GM19468 (cell line): ENCODE measurements around the gene ZIC2.
"Not testable (repeated sequence)": the region's sequence is repeated elsewhere in the genome, so short reads cannot be mapped to it uniquely, and the experiment has no call there.

Experiments
- ATAC-seq: cut with Tn5 transposase; IDR thresholded peaks from one replicate; pipeline ENCODE4 v1.9.1; 2021; ENCODE audit warnings: mild to moderate bottlenecking, moderate library complexity, moderate number of reproducible peaks; ENCODE audit not compliant: unreplicated experiment; ENCODE audit errors: extremely low read depth

Gene ZIC2

GRCh38 chr13:99981735-99982035 is at the start of gene ZIC2:
Gene ZIC2, plus strand, starts transcription at chr13:99981784. Its CDS starts 281 bp downstream, at chr13:99982065.
- no peak for ATAC-seq

GRCh38 chr13:99932912-99933311 is 48.7 kb upstream of the ZIC2 start:
- ATAC-seq: no peak

GRCh38 chr13:99935772-99936171 is 45.8 kb upstream of the ZIC2 start:
- no peak for ATAC-seq

DNA sequence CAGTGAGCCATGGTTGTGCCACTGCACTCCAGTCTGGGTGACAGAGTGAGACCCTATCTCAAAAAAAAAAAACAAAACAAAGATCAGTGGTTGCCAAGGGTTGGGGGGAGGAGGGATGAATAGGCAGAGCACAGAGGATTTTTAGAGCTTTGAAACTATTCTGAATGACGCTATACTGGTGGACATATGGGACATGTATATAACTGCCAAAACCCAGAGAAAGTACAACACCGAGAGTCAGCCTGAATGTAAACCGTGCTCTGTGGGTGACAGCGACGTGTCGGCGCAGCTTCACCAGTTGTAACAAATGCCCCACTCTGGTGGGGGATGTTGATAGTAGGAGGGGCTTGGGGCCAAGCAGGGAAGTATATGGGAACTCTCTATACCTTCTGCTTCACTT is 42.9 kb upstream of the ZIC2 start:
- ATAC-seq: no peak

GRCh38 chr13:99941086-99941485 is 40.5 kb upstream of the ZIC2 start:
- no peak for ATAC-seq

DNA sequence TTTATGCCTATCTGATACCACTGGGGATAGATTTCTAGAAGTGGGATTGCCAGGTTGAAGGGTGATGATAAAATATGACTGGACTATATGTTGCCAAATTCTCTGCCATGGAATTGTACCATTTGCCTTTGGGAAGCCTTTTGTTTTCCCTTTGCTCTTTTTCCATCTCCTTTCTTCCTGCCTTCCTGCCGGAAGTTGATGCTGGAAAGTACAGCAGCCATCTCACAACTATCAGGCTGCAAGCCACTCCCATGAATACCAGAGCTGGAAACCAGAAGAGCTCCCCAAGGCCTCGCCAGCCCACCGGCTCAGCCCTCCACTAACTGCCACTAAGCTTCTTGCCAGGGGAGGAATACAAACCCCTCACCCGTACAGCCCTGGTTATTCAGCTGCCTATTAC is 39.7 kb upstream of the ZIC2 start:
- ATAC-seq: no peak

- ATAC-seq: no peak
These were observed 37.5 kb upstream of the ZIC2 start for GRCh38 chr13:99944102-99944501.

DNA sequence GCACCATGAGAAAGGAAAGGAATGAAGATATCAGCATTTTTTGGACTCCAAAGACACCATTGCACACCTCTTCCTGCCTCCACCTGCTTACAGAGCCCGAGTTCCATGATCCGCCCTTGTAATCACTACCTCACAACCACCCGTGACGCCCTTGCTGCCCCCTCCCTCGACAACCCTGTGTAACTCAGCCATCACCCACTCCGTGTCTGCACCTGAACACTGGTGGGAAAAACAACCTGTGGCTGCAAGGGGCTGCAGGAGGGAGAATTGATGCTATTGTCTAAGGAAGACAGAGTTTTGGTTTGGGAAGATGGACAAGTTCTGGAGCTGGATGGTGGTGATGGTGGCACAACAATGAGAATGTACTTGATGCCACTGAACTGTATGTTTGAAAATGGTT is 37.0 kb upstream of the ZIC2 start:
- ATAC-seq: no peak

- ATAC-seq: not testable (repeated sequence)
These were observed 36.1 kb upstream of the ZIC2 start for GRCh38 chr13:99945515-99945914.

GRCh38 chr13:99947666-99948065 is 33.9 kb upstream of the ZIC2 start:
- no peak for ATAC-seq

- no peak for ATAC-seq
These were observed 33.2 kb upstream of the ZIC2 start for GRCh38 chr13:99948411-99948810.

GRCh38 chr13:99948907-99949678 is 32.5 kb upstream of the ZIC2 start:
- no peak for ATAC-seq

- no peak for ATAC-seq
These were observed 31.7 kb upstream of the ZIC2 start for GRCh38 chr13:99949679-99950413.

- ATAC-seq: not testable (repeated sequence)
These were observed 29.9 kb upstream of the ZIC2 start for GRCh38 chr13:99951666-99952065.

GRCh38 chr13:99953138-99953755 is 28.3 kb upstream of the ZIC2 start:
- ATAC-seq: no peak

DNA sequence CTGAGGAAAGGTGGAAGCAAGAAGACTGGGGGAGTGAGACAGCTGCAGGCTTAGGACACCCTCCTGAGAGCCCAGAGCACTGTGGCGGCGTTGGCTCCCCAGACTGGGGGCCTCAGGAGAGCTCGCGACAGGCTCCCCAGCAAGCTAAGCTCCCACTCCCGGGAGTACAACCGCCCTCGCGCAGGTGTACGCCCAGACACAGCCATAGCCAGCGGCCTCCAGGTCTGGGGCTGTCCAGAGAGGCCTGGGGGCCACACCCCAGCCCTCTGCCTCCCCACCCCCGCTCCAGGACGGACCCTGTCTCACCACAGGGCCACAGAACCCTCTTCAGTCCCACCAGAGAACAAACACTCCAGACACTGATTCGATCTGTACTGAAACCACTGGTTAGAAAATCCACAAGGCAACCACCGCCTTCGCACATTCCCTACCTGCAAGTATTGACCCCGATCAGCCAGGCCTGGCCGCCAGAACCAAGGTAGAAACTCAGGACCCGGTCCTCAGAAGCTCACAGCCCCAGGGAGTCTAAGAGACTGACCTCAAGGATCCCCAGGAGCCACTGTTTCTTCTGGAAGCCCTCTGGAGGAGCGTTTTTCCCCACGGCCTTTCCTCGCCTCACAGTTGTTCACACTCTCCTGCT is 26.4 kb upstream of the ZIC2 start:
- no peak for ATAC-seq

- ATAC-seq: no peak
These were observed 25.7 kb upstream of the ZIC2 start for GRCh38 chr13:99955747-99956472.

DNA sequence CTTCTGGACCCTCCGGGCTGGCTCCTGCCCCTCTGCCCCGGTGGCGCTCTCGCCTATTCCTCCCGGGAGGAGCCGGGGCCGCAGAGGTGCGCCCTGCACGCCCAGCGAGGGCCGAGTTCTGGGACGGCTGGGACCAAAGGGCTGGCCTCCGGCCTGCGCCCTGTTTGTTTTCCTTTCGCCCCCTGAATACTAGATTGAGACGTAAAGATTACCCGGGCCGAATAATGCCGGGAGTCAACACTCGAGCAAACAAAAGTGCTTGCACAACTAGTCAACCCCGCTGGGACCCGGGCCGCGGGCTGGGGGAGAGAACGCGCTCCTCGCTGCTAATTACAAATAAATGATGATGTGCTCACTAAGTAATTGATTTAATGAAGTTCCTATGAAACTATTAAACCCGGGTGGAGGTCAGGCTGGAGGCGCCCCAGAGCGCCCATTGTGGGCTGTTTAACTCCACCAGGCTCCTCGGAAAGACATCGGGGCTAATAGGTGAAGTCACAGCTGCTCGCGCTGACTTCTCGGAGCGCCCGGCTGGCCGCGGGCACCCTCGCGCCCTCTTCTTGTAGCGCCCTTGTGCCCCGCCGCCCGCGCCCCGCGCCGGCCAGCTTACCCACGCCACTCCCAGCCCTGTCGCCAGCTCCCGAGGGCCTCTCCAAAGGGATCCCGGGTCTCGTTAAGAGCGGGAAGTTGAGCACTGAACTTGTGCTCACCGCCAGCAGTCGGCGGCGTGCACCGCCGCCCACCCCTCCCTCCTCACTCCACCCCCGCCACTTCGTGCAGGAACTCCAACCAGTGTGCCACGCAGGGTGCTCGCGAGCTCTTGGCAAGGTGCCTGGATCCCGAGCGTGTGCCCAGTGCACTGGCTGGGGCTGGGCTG is 24.9 kb upstream of the ZIC2 start:
- no peak for ATAC-seq

DNA sequence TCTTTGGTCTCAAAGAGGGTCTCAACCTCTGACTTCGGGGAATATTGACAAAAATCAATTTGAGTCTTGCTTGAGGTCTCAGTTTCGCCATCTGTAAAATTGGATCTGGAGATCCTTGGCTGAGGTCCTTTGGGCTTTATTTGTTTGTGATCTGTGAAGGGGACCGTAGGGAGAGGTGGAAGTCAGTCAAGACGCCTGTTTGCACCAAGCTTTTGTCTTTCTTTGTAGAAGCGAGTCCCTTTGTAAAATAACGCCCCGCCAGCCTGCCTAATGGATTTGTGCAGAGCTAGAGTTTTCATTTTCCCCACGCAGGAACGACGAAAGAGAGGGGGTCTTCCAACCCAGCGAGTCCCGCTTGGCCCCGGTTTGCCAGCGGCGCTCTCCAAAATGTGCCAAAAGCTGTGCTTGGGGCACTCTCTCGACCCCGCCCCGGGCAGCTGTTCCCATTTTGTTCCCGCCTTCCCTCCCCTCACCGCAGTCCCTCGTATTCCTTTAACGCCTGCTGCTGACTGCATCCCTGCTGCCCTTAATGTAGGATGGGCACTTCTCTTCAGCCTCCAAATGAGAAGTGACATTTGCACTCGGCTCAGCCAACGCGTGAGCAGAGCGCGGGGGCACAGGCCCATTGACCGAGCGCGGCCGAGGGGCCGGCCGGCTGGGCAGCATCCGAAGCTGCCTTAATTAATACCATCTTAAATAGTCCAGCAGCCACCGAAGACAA is 23.0 kb upstream of the ZIC2 start:
- no peak for ATAC-seq
